Hepatocyte (in vitro differentiated cells): Measurements from ENCODE around the gene TFAP2B.

Experiments
- EZH2 ChIP-seq: fragments of 200-600 bp; sonication (generic); IDR thresholded peaks from 2 replicates; pipeline ENCODE4 v1.6.1; 2016; ENCODE audit warnings: antibody characterized with exemption, mild to moderate bottlenecking, borderline replicate concordance
- TF ChIP-seq, protein P1 (sequence below): fragments of 200-600 bp; sonication (generic); IDR thresholded peaks from 2 replicates; pipeline ENCODE4 v1.5.1; 2016; ENCODE audit warnings: antibody characterized with exemption, mild to moderate bottlenecking; ENCODE audit not compliant: poor library complexity

GRCh38 chr6:50826803-50827202 lies 8.1 kb downstream of the TFAP2B start:
- TF ChIP-seq, protein P1, sequence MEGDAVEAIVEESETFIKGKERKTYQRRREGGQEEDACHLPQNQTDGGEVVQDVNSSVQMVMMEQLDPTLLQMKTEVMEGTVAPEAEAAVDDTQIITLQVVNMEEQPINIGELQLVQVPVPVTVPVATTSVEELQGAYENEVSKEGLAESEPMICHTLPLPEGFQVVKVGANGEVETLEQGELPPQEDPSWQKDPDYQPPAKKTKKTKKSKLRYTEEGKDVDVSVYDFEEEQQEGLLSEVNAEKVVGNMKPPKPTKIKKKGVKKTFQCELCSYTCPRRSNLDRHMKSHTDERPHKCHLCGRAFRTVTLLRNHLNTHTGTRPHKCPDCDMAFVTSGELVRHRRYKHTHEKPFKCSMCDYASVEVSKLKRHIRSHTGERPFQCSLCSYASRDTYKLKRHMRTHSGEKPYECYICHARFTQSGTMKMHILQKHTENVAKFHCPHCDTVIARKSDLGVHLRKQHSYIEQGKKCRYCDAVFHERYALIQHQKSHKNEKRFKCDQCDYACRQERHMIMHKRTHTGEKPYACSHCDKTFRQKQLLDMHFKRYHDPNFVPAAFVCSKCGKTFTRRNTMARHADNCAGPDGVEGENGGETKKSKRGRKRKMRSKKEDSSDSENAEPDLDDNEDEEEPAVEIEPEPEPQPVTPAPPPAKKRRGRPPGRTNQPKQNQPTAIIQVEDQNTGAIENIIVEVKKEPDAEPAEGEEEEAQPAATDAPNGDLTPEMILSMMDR = no peak
- no peak for TF ChIP-seq EZH2
